ENCODE data around the gene PLIN1.

PLIN1 gene

DNA sequence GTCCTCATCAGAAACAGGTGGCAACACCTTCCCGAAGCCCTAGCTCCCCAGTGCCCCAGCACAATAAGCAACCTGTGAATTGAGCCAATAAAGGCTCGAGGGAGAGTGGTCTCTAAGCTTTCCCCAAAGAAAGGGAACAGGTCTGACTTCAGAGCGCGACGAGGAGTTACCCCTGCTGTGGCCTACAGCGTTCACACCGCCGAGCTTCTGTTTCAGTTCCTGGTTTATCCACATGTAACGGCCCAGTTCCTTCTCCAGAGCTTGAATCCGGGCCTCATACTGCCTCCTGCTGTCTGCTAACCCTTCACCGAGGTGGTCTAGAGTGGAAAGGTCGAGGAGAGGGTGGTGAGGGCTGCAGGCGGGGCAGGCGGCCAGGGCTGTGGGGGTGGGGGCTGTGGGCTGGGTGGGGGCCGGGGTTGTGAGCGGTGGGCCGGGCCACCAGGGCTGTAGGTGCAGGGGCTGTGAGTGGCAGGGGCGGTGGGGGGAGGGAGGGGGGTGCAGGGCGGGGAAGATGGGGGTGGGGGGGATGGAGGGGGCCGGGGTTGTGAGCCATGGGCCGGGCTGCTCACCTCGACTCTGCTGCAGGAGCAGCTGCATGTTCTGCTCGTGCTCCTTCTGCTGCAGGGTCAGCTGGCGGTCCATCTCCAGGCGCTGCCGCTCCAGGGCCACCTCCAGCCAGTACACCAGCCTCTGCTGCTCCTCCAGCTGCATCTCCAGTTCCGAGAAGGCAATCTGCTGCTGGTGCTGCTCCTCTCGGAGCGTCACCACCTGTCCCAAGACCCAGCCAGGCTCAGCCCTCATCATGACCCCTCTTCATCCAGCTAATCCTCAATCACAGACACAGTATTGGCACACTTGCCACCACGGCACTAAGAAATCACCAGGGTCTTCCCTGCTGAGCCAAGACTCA lies 50.1 kb downstream of the PLIN1 start:
- DNase-seq (ENCODE audit: low read depth in 2 of 3, low spot score in 2 of 3) = no peak

DNA sequence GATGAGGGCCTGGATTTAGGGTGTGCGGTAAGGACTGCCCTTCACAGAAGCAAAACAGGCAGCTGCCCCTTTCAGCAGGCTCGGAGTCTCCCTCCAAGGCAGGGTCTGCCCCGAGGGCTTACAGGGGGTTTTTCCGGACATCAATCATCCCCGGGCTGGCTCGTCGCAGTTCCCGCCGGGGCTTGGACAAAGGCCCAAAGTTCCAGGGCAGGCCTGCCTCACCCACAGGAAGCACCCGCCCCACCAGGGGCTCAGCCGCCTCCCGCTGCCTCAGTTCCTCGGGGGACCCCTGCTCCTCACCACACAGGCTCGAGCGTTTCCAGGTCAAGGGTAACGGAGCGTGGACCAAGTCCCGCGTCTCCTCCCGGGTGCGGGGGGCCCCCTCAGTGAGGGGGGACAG lies 50.9 kb downstream of the PLIN1 start:
- no peak for DNase-seq (ENCODE audit: low read depth in 2 of 3, low spot score in 2 of 3)

DNA sequence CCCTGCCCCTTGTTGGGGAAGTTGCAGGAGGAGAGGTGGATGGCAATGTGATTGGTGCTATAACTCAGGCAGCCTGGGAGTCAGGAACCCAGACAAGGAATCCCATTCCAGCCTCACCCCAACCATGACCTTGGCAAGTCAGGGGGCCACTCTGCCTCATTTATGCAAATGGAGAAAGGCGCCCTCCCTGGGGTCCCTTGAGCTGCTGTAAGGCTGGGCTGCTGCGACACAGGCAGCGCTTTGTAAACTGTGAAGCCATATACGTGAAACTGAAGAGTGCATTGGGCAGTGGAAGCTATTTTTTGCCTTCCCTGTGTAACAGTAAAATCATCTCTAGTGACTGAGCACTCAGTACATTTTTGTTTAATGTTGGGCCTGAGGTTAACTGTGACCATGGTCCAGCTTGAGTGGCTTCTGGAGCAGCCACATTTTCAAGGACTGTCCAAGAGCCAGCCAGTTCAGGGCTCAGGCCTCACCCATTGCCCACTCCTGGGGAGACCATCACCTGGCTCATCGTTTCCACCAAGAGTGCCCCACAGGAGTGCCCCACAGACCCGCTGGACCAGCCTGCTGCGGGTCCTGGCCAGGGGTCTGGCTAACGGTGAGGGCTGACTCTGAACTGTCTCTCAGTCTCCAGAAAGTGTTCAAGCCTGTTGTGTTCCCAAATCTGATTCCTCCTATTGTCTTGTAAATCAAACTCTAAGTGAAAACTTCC lies 51.8 kb downstream of the PLIN1 start:
- no peak for DNase-seq (ENCODE audit: low read depth in 2 of 3, low spot score in 2 of 3)

DNA sequence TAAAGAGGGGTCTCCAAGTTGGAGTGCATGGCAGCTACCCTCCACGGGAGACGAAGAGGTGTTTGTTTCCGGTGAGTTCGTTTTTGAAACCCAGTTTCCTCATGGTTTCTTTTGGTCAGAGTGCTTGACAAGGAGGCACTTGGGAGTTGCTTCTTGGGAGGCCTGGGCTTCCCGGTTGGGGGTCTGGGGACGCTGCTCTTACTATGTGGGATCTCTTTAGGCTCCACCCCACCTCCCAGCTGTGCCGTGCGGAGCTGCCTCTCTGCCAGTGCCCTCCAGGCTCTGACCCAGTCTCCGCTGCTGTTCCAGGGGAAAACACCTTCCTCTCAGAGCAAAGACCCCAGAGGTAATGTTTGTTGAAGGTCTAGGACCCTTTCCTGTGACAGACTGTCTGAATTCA lies 53.5 kb downstream of the PLIN1 start:
- no peak for DNase-seq (ENCODE audit: low read depth in 2 of 3, low spot score in 2 of 3)

DNA sequence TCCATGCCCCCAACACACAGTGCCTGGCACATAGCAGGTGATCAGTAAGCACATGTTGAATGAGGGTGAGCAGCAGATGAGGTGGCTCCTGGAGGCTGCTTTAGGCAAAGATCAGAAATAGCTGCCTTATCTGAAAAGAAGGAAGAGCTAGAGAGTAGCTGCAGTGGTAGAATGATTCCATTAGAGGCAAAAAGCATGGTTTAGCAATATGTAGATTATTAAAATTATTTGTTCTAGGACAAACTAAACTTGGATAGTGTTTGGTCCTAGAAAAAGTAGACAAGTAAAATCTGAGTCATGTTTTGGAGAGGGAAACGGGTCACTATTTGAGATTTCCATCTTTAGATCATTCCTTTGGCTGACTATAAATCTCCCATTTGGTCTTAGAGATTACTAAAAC lies 56.0 kb downstream of the PLIN1 start:
- DNase-seq (ENCODE audit: low read depth in 2 of 3, low spot score in 2 of 3) = no peak

DNA sequence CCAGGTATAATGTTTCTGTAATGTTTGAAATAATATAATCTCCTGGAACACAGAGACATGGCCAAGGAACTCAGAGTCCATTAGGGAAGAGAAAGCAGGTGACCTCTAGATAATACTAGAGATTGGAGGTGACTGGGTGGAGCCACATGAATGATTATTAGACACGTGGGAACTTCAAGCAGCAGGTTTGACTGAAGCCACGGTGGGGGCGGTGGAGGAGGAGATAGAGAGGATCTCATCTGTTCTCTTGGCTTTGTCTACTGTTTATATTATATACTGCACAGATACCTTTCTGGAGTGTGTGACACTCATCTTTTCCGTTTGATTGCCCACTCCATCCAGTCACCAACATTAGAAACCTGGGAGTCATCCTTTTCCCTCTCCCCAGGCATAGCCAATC lies 57.6 kb downstream of the PLIN1 start:
- DNase-seq (ENCODE audit: low read depth in 2 of 3, low spot score in 2 of 3) = no peak

DNA sequence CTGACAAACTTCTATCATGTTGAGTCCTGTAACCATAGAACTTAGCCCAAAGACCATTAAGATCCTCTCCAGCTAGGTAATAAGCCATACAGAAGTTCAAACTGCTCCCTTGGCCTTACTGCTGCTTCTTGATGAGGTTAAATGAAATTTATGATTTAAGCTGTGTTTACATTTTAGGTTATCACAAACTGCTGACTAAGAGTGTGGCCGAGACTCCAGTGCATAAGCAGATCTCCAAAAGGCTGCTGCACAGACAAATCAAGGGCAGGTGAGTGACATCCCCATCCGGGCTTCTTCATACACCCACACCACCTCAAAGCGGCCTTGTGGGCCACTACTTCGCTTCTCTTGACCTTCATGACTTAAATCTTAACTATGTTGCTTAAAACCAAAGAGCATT lies 62.9 kb downstream of the PLIN1 start:
- DNase-seq (ENCODE audit: low read depth in 2 of 3, low spot score in 2 of 3) = no peak

DNA sequence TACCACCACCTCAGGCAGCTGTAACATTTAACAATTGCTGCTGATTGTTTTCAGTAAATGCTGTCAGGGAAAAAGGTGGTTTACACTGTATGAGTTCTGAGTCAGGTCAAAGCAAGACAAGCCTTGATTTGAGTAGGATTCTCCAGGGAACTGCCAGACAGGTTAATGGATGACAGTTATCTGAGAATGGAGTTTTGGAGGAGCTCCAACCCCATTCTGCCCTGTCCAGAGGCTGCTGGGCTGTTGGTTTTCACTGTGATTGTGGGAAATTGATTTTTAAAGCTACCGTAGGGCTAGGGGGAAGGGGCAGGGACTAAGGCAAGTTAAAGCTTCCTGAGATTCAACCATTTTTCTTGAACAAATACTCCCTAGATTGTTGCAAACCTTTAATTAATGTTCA lies 64.0 kb downstream of the PLIN1 start:
- no peak for DNase-seq (ENCODE audit: low read depth in 2 of 3, low spot score in 2 of 3)
